DND-41 (cell line): ENCODE measurements around the gene NR6A1.

Experiments used
- ATAC-seq: fragments of 200-7000 bp; cut with Tn5 transposase; 3 replicates; pipeline ENCODE4 v1.9.1; 2021; ENCODE audit warnings: low read depth; ENCODE audit not compliant: insufficient read depth
- DNase-seq: peaks from one replicate; pipeline ENCODE4 v3.0.0-alpha.2; 2020
- H2AFZ ChIP-seq: 2 replicates; pipeline ENCODE4 v1.6.0; 2012; ENCODE audit warnings: low read depth, low read length
- H3K27ac ChIP-seq: 2 replicates; pipeline ENCODE4 v1.5.1; 2012; ENCODE audit warnings: low read length, inconsistent platforms
- H3K27me3 ChIP-seq: fragments of 200-600 bp; sonication (generic); 2 replicates; pipeline ENCODE4 v1.6.0; 2012; ENCODE audit warnings: low read length, mild to moderate bottlenecking, inconsistent platforms; ENCODE audit not compliant: insufficient read depth, poor library complexity
- H3K36me3 ChIP-seq: 2 replicates; pipeline ENCODE4 v1.5.1; 2012; ENCODE audit warnings: low read length, inconsistent platforms; ENCODE audit not compliant: insufficient read depth
- H3K4me1 ChIP-seq: 2 replicates; pipeline ENCODE4 v1.5.1; 2012; ENCODE audit warnings: mild to moderate bottlenecking, low read length; ENCODE audit not compliant: insufficient read depth
- H3K4me2 ChIP-seq: 2 replicates; pipeline ENCODE4 v1.6.0; 2012; ENCODE audit warnings: mild to moderate bottlenecking, moderate library complexity, low read length, inconsistent platforms; ENCODE audit not compliant: insufficient read depth
- H3K4me3 ChIP-seq, 2 experiments: fragments of 200-600 bp in 1 of 2; shearing (Covaris generic) in 1 of 2; 2 replicates each; pipeline ENCODE4 v1.5.1; 2012 to 2016; ENCODE audit warnings: inconsistent platforms in 2 of 2, low read length in 2 of 2, mild to moderate bottlenecking in 2 of 2, low read depth in 1 of 2, moderate library complexity in 1 of 2
- H3K79me2 ChIP-seq: 2 replicates; pipeline ENCODE4 v1.6.0; 2012; ENCODE audit warnings: low read length, inconsistent platforms; ENCODE audit not compliant: insufficient read depth
- H3K9ac ChIP-seq: 2 replicates; pipeline ENCODE4 v1.6.0; 2012; ENCODE audit warnings: low read depth, mild to moderate bottlenecking, inconsistent platforms, low read length, moderate library complexity
- H3K9me3 ChIP-seq: 2 replicates; pipeline ENCODE4 v1.5.1; 2012; ENCODE audit warnings: low read length, moderate library complexity, mild to moderate bottlenecking, inconsistent platforms; ENCODE audit not compliant: insufficient read depth, severe bottlenecking
- H4K20me1 ChIP-seq: 2 replicates; pipeline ENCODE4 v1.6.0; 2012; ENCODE audit warnings: low read length; ENCODE audit not compliant: insufficient read depth
- CTCF ChIP-seq: IDR thresholded peaks from 2 replicates; pipeline ENCODE4 v1.5.1; 2012; ENCODE audit warnings: borderline replicate concordance, low read length, moderate library complexity, mild to moderate bottlenecking; ENCODE audit not compliant: poor library complexity, severe bottlenecking; ENCODE audit errors: extremely low read depth
- EZH2 ChIP-seq: IDR thresholded peaks from 3 replicates; pipeline ENCODE4 v1.6.1; 2012; ENCODE audit warnings: borderline replicate concordance, low read depth, mild to moderate bottlenecking, moderate library complexity, low read length, inconsistent platforms; ENCODE audit not compliant: severe bottlenecking

NR6A1 gene

GRCh38 chr9:124503713-124504529, 267.2 kb downstream of the NR6A1 start:
- Histone ChIP-seq H3K4me2 (no peak overlapping the region), H3K36me3 (no peaks in the 10 kb centered on the region), H3K4me3 (no peak overlapping the region), H3K27me3 (no peaks in the 10 kb centered on the region), H3K9me3 (no peaks in the 10 kb centered on the region), H2AFZ (no peak overlapping the region), H4K20me1 (peaks cover under 1% of the 10 kb centered on the region; the same call in 1 of the 2 replicates), H3K79me2 (no peaks in the 10 kb centered on the region), H3K9ac (no peak overlapping the region), H3K27ac (no peak overlapping the region), H3K4me1 (no peaks in the 10 kb centered on the region)
- ATAC-seq: no peak
- TF ChIP-seq EZH2 (no peak), CTCF (no peak)
- no peak for DNase-seq

GRCh38 chr9:124502711-124503702, 268.1 kb downstream of the NR6A1 start:
- H3K4me2 ChIP-seq: no peak overlapping the region
- no peak overlapping the region for H3K27ac ChIP-seq
- DNase-seq (no peak), ATAC-seq (no peak)
- TF ChIP-seq CTCF (no peak), EZH2 (no peak)
- H2AFZ ChIP-seq: no peak overlapping the region
- H3K27me3 ChIP-seq: no peaks in the 10 kb centered on the region
- H3K9ac ChIP-seq: no peak overlapping the region
- H3K36me3 ChIP-seq: no peaks in the 10 kb centered on the region
- H3K4me3 ChIP-seq: no peak overlapping the region
- no peaks in the 10 kb centered on the region for H3K9me3 ChIP-seq
- no peaks in the 10 kb centered on the region for H3K79me2 ChIP-seq
- peaks cover 3% of the 10 kb centered on the region; the same call in 1 of the 2 replicates for H4K20me1 ChIP-seq
- H3K4me1 ChIP-seq: no peaks in the 10 kb centered on the region

GRCh38 chr9:124501771-124502320, 269.3 kb downstream of the NR6A1 start:
- peaks cover 3% of the 10 kb centered on the region; the same call in 1 of the 2 replicates for H4K20me1 ChIP-seq
- H3K4me2 ChIP-seq: no peak overlapping the region
- no peaks in the 10 kb centered on the region for H3K4me1 ChIP-seq
- H3K4me3 ChIP-seq: no peak overlapping the region
- H2AFZ ChIP-seq: no peak overlapping the region
- H3K27ac ChIP-seq: no peak overlapping the region
- no peaks in the 10 kb centered on the region for H3K9me3 ChIP-seq
- H3K9ac ChIP-seq: no peak overlapping the region
- H3K79me2 ChIP-seq: no peaks in the 10 kb centered on the region
- DNase-seq (no peak), ATAC-seq (no peak)
- no peaks in the 10 kb centered on the region for H3K36me3 ChIP-seq
- H3K27me3 ChIP-seq: no peaks in the 10 kb centered on the region
- TF ChIP-seq EZH2 (no peak), CTCF (no peak)
